GM18499 (cell line): Measurements from ENCODE around the gene CTSA.
A peak's percentile ranks its signal among the peaks of the same experiment; 100 is the strongest.

Source experiments
- ATAC-seq: cut with Tn5 transposase; IDR thresholded peaks from one replicate; pipeline ENCODE4 v1.9.1; 2021; ENCODE audit warnings: moderate number of reproducible peaks; ENCODE audit not compliant: insufficient read depth, unreplicated experiment

The CTSA gene

GRCh38 chr20:45890985-45891983 lies at the start of gene CTSA, which contains the start of gene NEURL2:
Gene CTSA (plus strand): TSS chr20:45891335. CDS start chr20:45891569, 234 bp downstream.
Gene NEURL2 (minus strand): TSS chr20:45891208. CDS start chr20:45890991, 217 bp downstream.
- ATAC-seq, result no peak

GRCh38 chr20:45841407-45842129 lies 49.6 kb upstream of the CTSA start:
- ATAC-seq, result no peak

GRCh38 chr20:45842169-45842812 lies 48.8 kb upstream of the CTSA start:
- ATAC-seq, result no peak

GRCh38 chr20:45843506-45843905 lies 47.6 kb upstream of the CTSA start:
- ATAC-seq, result no peak

GRCh38 chr20:45845452-45845851 lies 45.7 kb upstream of the CTSA start:
- ATAC-seq, result no peak

GRCh38 chr20:45848421-45848820 lies 42.7 kb upstream of the CTSA start:
- ATAC-seq, result no peak

GRCh38 chr20:45848969-45849582 lies 42.1 kb upstream of the CTSA start:
- ATAC-seq, result no peak

- no peak for ATAC-seq
These were observed 40.9 kb upstream of the CTSA start for GRCh38 chr20:45850238-45850637.

GRCh38 chr20:45850926-45851325 lies 40.2 kb upstream of the CTSA start:
- ATAC-seq, result no peak

- ATAC-seq, result no peak
These were observed 39.6 kb upstream of the CTSA start for GRCh38 chr20:45851501-45851900.

- ATAC-seq, result no peak
These were observed 38.8 kb upstream of the CTSA start for GRCh38 chr20:45852326-45852725.

- ATAC-seq, result no peak
These were observed 37.7 kb upstream of the CTSA start for GRCh38 chr20:45853484-45853883.

GRCh38 chr20:45857114-45857881 lies 33.8 kb upstream of the CTSA start, which contains the start of the genes ACOT8 and ZSWIM3:
Gene ACOT8 (minus strand): TSS chr20:45857392. CDS start chr20:45857315, 77 bp downstream.
Gene ZSWIM3 (plus strand): TSS chr20:45857614. CDS start chr20:45857826, 212 bp downstream.
- ATAC-seq, result peak; percentile 87

- no peak for ATAC-seq
These were observed 33.3 kb upstream of the CTSA start for GRCh38 chr20:45857882-45858216.

- ATAC-seq, result no peak
These were observed 31.2 kb upstream of the CTSA start for GRCh38 chr20:45859916-45860315.

GRCh38 chr20:45860560-45861220 lies 30.4 kb upstream of the CTSA start:
- no peak for ATAC-seq

- ATAC-seq, result no peak
These were observed 29.7 kb upstream of the CTSA start for GRCh38 chr20:45861221-45862075.
